ENCODE data around the gene EML6. TPM values are rescaled to one million over a fixed set of nuclear protein-coding genes. Genes with fewer than 3 reads are reported as not detected.
"Not testable (repeated sequence)": the region's sequence is repeated elsewhere in the genome, so short reads cannot be mapped to it uniquely, and the experiment has no call there.

Gene EML6
- total RNA-seq, 2 donors from 2014 or later: 1.4 to 2.1 TPM

GRCh38 chr2:54986264-54986663, 262.8 kb downstream of the EML6 start:
- H3K4me1 Mint-ChIP-seq: no peaks in the 10 kb centered on the region
- DNase-seq: no peak
- Histone ChIP-seq H3K4me3 (ENCODE audit: low read length) (no peak overlapping the region), H3K27ac (ENCODE audit: low read depth, low read length) (no peak overlapping the region), H3K4me1 (ENCODE audit: control insufficient read depth, insufficient read depth, low read length) (no peaks in the 10 kb centered on the region), H3K27me3 (ENCODE audit: control insufficient read depth, insufficient read depth, low read length, poor library complexity, severe bottlenecking) (no peaks in the 10 kb centered on the region), H3K9me3 (ENCODE audit: control insufficient read depth, low read length) (no peaks in the 10 kb centered on the region), H3K9ac (ENCODE audit: extremely low read depth, low read length, poor library complexity, severe bottlenecking) (no peak overlapping the region), H3K36me3 (ENCODE audit: control insufficient read depth, insufficient read depth, low read length) (peaks cover 57% of the 10 kb centered on the region)
- H3K36me3 Mint-ChIP-seq (ENCODE audit: low read depth): peaks cover 36% of the 10 kb centered on the region
- H3K9me3 Mint-ChIP-seq: no peaks in the 10 kb centered on the region
- no peak overlapping the region for H3K4me3 Mint-ChIP-seq
- H3K27me3 Mint-ChIP-seq (ENCODE audit: insufficient read depth): no peaks in the 10 kb centered on the region
- no peak for TF ChIP-seq CTCF (conservative IDR thresholded peaks at IDR 0.05)
- no peak overlapping the region for H3K27ac Mint-ChIP-seq
- 95 to 98% methylated on average over 3 of the region's 3 CpGs for WGBS, 2 experiments (ENCODE audit: insufficient coverage in 1 of 2, insufficient read length in 1 of 2)

GRCh38 chr2:54988612-54989011, 265.1 kb downstream of the EML6 start:
- Mint-ChIP-seq H3K27ac (peak overlapping the region; percentile 13), H3K4me1 (no peaks in the 10 kb centered on the region), H3K9me3 (no peaks in the 10 kb centered on the region), H3K27me3 (ENCODE audit: insufficient read depth) (no peaks in the 10 kb centered on the region), H3K4me3 (no peak overlapping the region), H3K36me3 (ENCODE audit: low read depth) (peaks cover 25% of the 10 kb centered on the region)
- 88 to 95% methylated on average over 2 of the region's 3 CpGs for WGBS, 2 experiments (ENCODE audit: insufficient coverage in 1 of 2, insufficient read length in 1 of 2)
- no peaks in the 10 kb centered on the region for H3K9me3 ChIP-seq (ENCODE audit: control insufficient read depth, low read length)
- no peak overlapping the region for H3K4me3 ChIP-seq (ENCODE audit: low read length)
- no peak for DNase-seq
- H3K4me1 ChIP-seq (ENCODE audit: control insufficient read depth, insufficient read depth, low read length): no peaks in the 10 kb centered on the region
- H3K36me3 ChIP-seq (ENCODE audit: control insufficient read depth, insufficient read depth, low read length): peaks cover 40% of the 10 kb centered on the region
- H3K27me3 ChIP-seq (ENCODE audit: control insufficient read depth, insufficient read depth, low read length, poor library complexity, severe bottlenecking): no peaks in the 10 kb centered on the region
- no peak overlapping the region for H3K27ac ChIP-seq (ENCODE audit: low read depth, low read length)
- TF ChIP-seq CTCF (conservative IDR thresholded peaks at IDR 0.05): no peak
- H3K9ac ChIP-seq (ENCODE audit: extremely low read depth, low read length, poor library complexity, severe bottlenecking): no peak overlapping the region

GRCh38 chr2:54990694-54991093, 267.2 kb downstream of the EML6 start:
- not testable (repeated sequence) for H3K27ac Mint-ChIP-seq; H3K9me3 ChIP-seq (ENCODE audit: control insufficient read depth, low read length); H3K4me3 Mint-ChIP-seq; H3K4me3 ChIP-seq (ENCODE audit: low read length); H3K27me3 ChIP-seq (ENCODE audit: control insufficient read depth, insufficient read depth, low read length, poor library complexity, severe bottlenecking); H3K4me1 Mint-ChIP-seq; H3K9ac ChIP-seq (ENCODE audit: extremely low read depth, low read length, poor library complexity, severe bottlenecking); H3K27me3 Mint-ChIP-seq (ENCODE audit: insufficient read depth); DNase-seq; H3K4me1 ChIP-seq (ENCODE audit: control insufficient read depth, insufficient read depth, low read length); H3K9me3 Mint-ChIP-seq; H3K27ac ChIP-seq (ENCODE audit: low read depth, low read length)
- peaks cover 20% of the 10 kb centered on the region for H3K36me3 Mint-ChIP-seq (ENCODE audit: low read depth)
- 95 to 97% methylated on average over 16 to 19 of the region's 19 CpGs for WGBS, 2 experiments (ENCODE audit: insufficient coverage in 1 of 2, insufficient read length in 1 of 2)
- peaks cover 22% of the 10 kb centered on the region for H3K36me3 ChIP-seq (ENCODE audit: control insufficient read depth, insufficient read depth, low read length)

DNA sequence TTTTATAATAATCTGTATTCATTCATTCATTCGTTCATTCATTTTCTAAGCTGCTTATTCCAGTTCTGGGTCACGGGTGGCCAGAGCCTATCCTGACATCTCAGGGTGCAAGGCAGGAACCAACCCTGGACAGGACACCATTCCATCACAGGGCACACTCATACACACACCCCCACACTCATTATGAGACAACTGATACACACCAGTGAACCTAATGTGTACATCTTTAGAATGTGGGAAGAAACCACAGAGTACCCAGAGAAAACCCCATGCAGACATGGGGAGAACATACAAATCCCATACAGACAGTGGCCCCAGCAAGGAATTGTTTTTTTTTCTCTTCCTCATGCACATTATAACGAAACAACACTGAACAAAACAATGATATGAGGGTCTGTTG, 272.1 kb downstream of the EML6 start:
- H3K9me3 ChIP-seq (ENCODE audit: control insufficient read depth, low read length): no peaks in the 10 kb centered on the region
- H3K4me3 ChIP-seq (ENCODE audit: low read length): no peak overlapping the region
- Mint-ChIP-seq H3K27ac (peak overlapping the region; percentile 1), H3K9me3 (no peaks in the 10 kb centered on the region), H3K4me1 (peaks cover 8% of the 10 kb centered on the region), H3K27me3 (ENCODE audit: insufficient read depth) (no peaks in the 10 kb centered on the region), H3K4me3 (no peak overlapping the region), H3K36me3 (ENCODE audit: low read depth) (peaks cover 13% of the 10 kb centered on the region)
- DNase-seq: no peak
- H3K9ac ChIP-seq (ENCODE audit: extremely low read depth, low read length, poor library complexity, severe bottlenecking): no peak overlapping the region
- H3K36me3 ChIP-seq (ENCODE audit: control insufficient read depth, insufficient read depth, low read length): peaks cover 3% of the 10 kb centered on the region
- H3K27ac ChIP-seq (ENCODE audit: low read depth, low read length): no peak overlapping the region
- no peak for TF ChIP-seq CTCF (conservative IDR thresholded peaks at IDR 0.05)
- WGBS, 2 experiments (ENCODE audit: insufficient coverage in 1 of 2, insufficient read length in 1 of 2): 98% methylated on average over 2 of the region's 3 CpGs; no CpG with 5 or more reads in 1 of the 2 experiments
- no peaks in the 10 kb centered on the region for H3K4me1 ChIP-seq (ENCODE audit: control insufficient read depth, insufficient read depth, low read length)
- H3K27me3 ChIP-seq (ENCODE audit: control insufficient read depth, insufficient read depth, low read length, poor library complexity, severe bottlenecking): no peaks in the 10 kb centered on the region

All from endodermal cell (in vitro differentiated cells).